ENCODE measurements around the gene FAM200A. TPM values are rescaled to one million over a fixed set of nuclear protein-coding genes. Genes with fewer than 3 reads are reported as not detected.
"Not testable (repeated sequence)": the region's sequence is repeated elsewhere in the genome, so short reads cannot be mapped to it uniquely, and the experiment has no call there.

FAM200A gene
- total RNA-seq, 1 experiment from 2014 or later: 6.9 TPM

DNA sequence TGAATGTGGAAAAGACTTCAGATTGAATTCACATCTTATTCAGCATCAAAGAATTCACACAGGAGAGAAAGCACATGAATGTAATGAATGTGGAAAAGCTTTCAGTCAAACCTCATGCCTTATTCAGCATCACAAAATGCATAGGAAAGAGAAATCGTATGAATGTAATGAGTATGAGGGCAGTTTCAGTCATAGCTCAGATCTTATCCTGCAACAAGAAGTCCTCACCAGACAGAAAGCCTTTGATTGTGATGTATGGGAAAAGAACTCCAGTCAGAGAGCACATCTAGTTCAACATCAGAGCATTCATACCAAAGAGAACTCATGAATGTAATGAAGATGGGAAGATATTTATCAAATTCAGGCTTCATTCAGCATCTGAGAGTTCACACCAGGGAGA lies 21.3 kb upstream of the FAM200A start:
- no peaks in the 10 kb centered on the region for H3K79me2 ChIP-seq (ENCODE audit: low read depth)
- intact Hi-C loops (cut with micrococcal nuclease; ENCODE audit: unreplicated experiment): no loop called here
- no peaks in the 10 kb centered on the region for H3K36me3 ChIP-seq (ENCODE audit: low read depth)
- no peak overlapping the region for H3K27ac ChIP-seq
- H3K27me3 ChIP-seq (ENCODE audit: insufficient read depth, low read depth): no peaks in the 10 kb centered on the region
- TF ChIP-seq, protein P1, sequence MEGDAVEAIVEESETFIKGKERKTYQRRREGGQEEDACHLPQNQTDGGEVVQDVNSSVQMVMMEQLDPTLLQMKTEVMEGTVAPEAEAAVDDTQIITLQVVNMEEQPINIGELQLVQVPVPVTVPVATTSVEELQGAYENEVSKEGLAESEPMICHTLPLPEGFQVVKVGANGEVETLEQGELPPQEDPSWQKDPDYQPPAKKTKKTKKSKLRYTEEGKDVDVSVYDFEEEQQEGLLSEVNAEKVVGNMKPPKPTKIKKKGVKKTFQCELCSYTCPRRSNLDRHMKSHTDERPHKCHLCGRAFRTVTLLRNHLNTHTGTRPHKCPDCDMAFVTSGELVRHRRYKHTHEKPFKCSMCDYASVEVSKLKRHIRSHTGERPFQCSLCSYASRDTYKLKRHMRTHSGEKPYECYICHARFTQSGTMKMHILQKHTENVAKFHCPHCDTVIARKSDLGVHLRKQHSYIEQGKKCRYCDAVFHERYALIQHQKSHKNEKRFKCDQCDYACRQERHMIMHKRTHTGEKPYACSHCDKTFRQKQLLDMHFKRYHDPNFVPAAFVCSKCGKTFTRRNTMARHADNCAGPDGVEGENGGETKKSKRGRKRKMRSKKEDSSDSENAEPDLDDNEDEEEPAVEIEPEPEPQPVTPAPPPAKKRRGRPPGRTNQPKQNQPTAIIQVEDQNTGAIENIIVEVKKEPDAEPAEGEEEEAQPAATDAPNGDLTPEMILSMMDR (conservative IDR thresholded peaks at IDR 0.05): no peak
- no peak for TF ChIP-seq EZH2 (IDR thresholded peaks at IDR 0.05; ENCODE audit: low read depth)
- DNase-seq: no peak
- BruUV-seq (replicated peaks): no TSS peak
- no peaks in the 10 kb centered on the region for H3K4me1 ChIP-seq (replicated peaks; ENCODE audit: insufficient read depth)
- H3K9me2 ChIP-seq (ENCODE audit: insufficient read depth): no peaks in the 10 kb centered on the region
- H2AFZ ChIP-seq: no peak overlapping the region
- H3F3A ChIP-seq (ENCODE audit: insufficient read depth, low read depth): no peaks in the 10 kb centered on the region; the same call in 1 of the 2 replicates
- CTCF ChIA-PET: no interaction called here
- no peak overlapping the region for H3K4me3 ChIP-seq
- POLR2A ChIA-PET (ENCODE audit: unreplicated experiment): interaction anchor here (0.6 kb wide), 1 partner anchor 1487 kb away, joined by 3 read pairs; no protein-coding TSS in a partner anchor
- no peaks in the 10 kb centered on the region for H3K9me3 ChIP-seq (ENCODE audit: insufficient read depth, low read depth)
- H3K4me2 ChIP-seq: no peak overlapping the region
- no peaks in the 10 kb centered on the region for H4K20me1 ChIP-seq (ENCODE audit: insufficient read depth)

DNA sequence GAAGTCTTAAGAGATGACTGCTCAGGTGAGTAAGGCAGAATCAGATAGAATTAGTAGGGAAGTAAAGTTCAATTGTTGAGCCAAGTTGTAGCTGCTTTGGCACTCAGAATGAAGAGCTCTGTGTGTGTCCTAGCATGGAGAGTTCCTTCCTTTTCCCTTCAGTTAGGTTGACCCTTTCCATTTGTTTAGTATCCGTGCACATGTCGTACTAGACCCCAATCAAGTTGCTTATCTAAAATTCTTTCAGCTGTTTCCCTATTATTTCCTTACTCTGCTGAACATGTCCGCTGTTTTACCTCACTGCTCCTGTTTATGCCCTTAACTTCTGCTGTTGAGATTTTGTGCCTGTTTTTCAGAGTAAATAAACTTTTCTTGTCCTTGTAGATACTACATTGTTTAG lies 19.9 kb upstream of the FAM200A start:
- H3F3A ChIP-seq (ENCODE audit: insufficient read depth, low read depth): no peaks in the 10 kb centered on the region
- H3K27me3 ChIP-seq (ENCODE audit: insufficient read depth, low read depth): no peaks in the 10 kb centered on the region
- no peaks in the 10 kb centered on the region for H3K79me2 ChIP-seq (ENCODE audit: low read depth)
- no TSS peak for BruUV-seq (replicated peaks)
- CTCF ChIA-PET: no interaction called here
- H4K20me1 ChIP-seq (ENCODE audit: insufficient read depth): no peaks in the 10 kb centered on the region
- no peak for DNase-seq
- H3K36me3 ChIP-seq (ENCODE audit: low read depth): no peaks in the 10 kb centered on the region
- TF ChIP-seq, protein P1 (conservative IDR thresholded peaks at IDR 0.05): no peak
- no peak for TF ChIP-seq EZH2 (IDR thresholded peaks at IDR 0.05; ENCODE audit: low read depth)
- H3K4me3 ChIP-seq: no peak overlapping the region
- POLR2A ChIA-PET (ENCODE audit: unreplicated experiment): no interaction called here
- no peak overlapping the region for H3K4me2 ChIP-seq
- no peaks in the 10 kb centered on the region for H3K9me2 ChIP-seq (ENCODE audit: insufficient read depth)
- H3K27ac ChIP-seq: no peak overlapping the region
- H3K9me3 ChIP-seq (ENCODE audit: insufficient read depth, low read depth): no peaks in the 10 kb centered on the region
- intact Hi-C loops (cut with micrococcal nuclease; ENCODE audit: unreplicated experiment): no loop called here
- H2AFZ ChIP-seq: no peak overlapping the region
- H3K4me1 ChIP-seq (replicated peaks; ENCODE audit: insufficient read depth): no peaks in the 10 kb centered on the region

DNA sequence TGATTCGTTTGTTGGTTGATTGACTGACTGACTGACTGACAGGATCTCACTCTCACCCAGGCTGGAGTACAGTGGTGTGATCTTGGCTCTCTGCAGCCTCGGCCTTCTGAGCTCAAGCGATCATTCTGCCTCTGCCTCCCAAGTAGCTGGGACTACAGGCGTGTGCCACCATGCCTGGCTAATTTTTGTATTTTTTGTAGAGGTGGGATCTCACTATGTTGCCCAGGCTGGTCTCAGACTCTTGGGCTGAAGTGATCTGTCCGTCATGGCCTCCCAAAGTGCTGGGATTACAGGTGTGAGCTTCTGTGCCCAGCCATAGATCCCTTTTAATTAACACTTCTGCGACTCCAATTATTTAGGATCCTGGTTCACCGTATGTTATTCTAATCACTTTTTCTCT lies 16.9 kb upstream of the FAM200A start:
- DNase-seq; H3F3A ChIP-seq (ENCODE audit: insufficient read depth, low read depth); H4K20me1 ChIP-seq (ENCODE audit: insufficient read depth); H3K4me2 ChIP-seq; H3K4me1 ChIP-seq (replicated peaks; ENCODE audit: insufficient read depth); H3K36me3 ChIP-seq (ENCODE audit: low read depth); CTCF ChIA-PET; H3K79me2 ChIP-seq (ENCODE audit: low read depth); H3K9me3 ChIP-seq (ENCODE audit: insufficient read depth, low read depth); intact Hi-C loops (cut with micrococcal nuclease; ENCODE audit: unreplicated experiment); BruUV-seq (replicated peaks); H3K27ac ChIP-seq; POLR2A ChIA-PET (ENCODE audit: unreplicated experiment); H3K27me3 ChIP-seq (ENCODE audit: insufficient read depth, low read depth); H2AFZ ChIP-seq; H3K9me2 ChIP-seq (ENCODE audit: insufficient read depth); H3K4me3 ChIP-seq: not testable (repeated sequence)

DNA sequence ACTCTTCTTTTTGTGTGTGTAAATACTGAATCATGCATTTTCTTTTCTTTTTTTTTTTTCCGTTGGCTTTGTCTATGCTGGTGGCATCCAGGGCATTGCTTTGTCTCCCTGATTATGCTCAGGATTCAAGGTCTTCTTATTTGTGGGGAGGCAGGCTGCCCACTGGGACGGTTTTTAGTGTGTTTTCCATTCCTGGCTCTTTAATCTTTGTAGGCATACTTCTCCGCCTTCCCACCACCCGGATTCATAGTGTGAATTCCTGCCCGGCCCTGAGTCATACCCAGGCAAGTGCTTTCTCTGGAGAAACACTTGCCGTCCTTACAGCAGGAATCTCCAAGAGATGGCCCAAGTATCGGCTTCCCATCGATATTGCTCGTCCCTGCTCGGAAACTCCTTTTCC lies 11.7 kb upstream of the FAM200A start:
- intact Hi-C loops (cut with micrococcal nuclease; ENCODE audit: unreplicated experiment): loop anchor here (2.0 kb wide), 3 partner anchors 53 to 275 kb away; partner anchors contain the start of genes ZKSCAN5 and ZSCAN25
- Histone ChIP-seq H3F3A (ENCODE audit: insufficient read depth, low read depth) (peaks cover 21% of the 10 kb centered on the region), H3K4me1 (replicated peaks; ENCODE audit: insufficient read depth) (peaks cover 30% of the 10 kb centered on the region), H3K9me3 (ENCODE audit: insufficient read depth, low read depth) (no peaks in the 10 kb centered on the region), H3K4me2 (no peak overlapping the region), H3K9me2 (ENCODE audit: insufficient read depth) (no peaks in the 10 kb centered on the region), H4K20me1 (ENCODE audit: insufficient read depth) (no peaks in the 10 kb centered on the region), H3K79me2 (ENCODE audit: low read depth) (peaks cover 18% of the 10 kb centered on the region), H3K4me3 (no peak overlapping the region), H3K36me3 (ENCODE audit: low read depth) (peaks cover 18% of the 10 kb centered on the region; the same call in 1 of the 2 replicates), H3K27ac (peak overlapping the region; percentile 42; the same call in 1 of the 2 replicates), H2AFZ (no peak overlapping the region), H3K27me3 (ENCODE audit: insufficient read depth, low read depth) (no peaks in the 10 kb centered on the region)
- POLR2A ChIA-PET (ENCODE audit: unreplicated experiment): no interaction called here
- CTCF ChIA-PET: no interaction called here
- TF ChIP-seq, protein P1 (conservative IDR thresholded peaks at IDR 0.05): no peak
- no peak for TF ChIP-seq EZH2 (IDR thresholded peaks at IDR 0.05; ENCODE audit: low read depth)
- peak in 1 of 2 experiments; percentile 56 for DNase-seq
- BruUV-seq (replicated peaks): no TSS peak

All from PC-9 (cell line).